ENCODE data around the gene HGFAC.

DNA sequence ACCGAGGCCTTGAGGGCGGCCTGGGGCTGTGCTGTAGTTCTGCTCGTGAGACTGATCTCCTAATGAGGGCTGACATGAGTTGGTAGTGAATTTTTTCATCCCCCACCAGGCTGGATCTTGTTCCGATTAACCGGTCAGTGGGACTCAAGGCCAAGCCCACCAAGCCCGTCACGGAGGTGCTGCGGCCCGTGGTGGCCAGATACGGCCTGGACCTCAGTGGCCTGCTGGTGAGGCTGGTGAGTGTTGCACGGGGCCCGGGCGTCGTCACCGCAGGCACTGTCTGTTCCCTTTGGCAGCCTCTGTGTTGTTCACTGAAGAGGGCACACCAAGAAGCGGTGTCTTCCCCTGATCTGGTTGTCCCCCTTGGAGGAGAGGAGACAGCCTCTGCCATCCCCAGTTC lies 18.4 kb upstream of the HGFAC start:
- TF ChIP-seq, protein P1, sequence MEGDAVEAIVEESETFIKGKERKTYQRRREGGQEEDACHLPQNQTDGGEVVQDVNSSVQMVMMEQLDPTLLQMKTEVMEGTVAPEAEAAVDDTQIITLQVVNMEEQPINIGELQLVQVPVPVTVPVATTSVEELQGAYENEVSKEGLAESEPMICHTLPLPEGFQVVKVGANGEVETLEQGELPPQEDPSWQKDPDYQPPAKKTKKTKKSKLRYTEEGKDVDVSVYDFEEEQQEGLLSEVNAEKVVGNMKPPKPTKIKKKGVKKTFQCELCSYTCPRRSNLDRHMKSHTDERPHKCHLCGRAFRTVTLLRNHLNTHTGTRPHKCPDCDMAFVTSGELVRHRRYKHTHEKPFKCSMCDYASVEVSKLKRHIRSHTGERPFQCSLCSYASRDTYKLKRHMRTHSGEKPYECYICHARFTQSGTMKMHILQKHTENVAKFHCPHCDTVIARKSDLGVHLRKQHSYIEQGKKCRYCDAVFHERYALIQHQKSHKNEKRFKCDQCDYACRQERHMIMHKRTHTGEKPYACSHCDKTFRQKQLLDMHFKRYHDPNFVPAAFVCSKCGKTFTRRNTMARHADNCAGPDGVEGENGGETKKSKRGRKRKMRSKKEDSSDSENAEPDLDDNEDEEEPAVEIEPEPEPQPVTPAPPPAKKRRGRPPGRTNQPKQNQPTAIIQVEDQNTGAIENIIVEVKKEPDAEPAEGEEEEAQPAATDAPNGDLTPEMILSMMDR (IDR thresholded peaks at IDR 0.05), result no peak
- TF ChIP-seq POLR2A (IDR thresholded peaks at IDR 0.05), result no peak
